ENCODE results near the gene UBE3A. TPM values are rescaled to one million over a fixed set of nuclear protein-coding genes. Genes with fewer than 3 reads are reported as not detected.

Gene UBE3A
- total and polyA plus RNA-seq, 2 donors (not counting 1 experiment from before 2014, with no cell fraction given), result 13.4 to 135 TPM

- H3K27ac ChIP-seq (ENCODE audit: low read length in 2 of 2), result no peak overlapping the region
- peaks cover 4% of the 10 kb centered on the region for H3K9me3 Mint-ChIP-seq (ENCODE audit: insufficient read depth)
- H3K4me1 ChIP-seq (ENCODE audit: control insufficient read depth in 2 of 2, insufficient read depth in 2 of 2, low read length in 2 of 2), result peaks cover 8 to 15% of the 10 kb centered on the region in 2 donors
- 100% methylated on average over 2 of the region's 2 CpGs for WGBS (ENCODE audit: insufficient coverage)
- H3K27me3 ChIP-seq (replicated peaks in 1 of 4; ENCODE audit: control extremely low read depth in 1 of 4, control insufficient read depth in 3 of 4, insufficient read depth in 4 of 4, low read length in 3 of 4), result no peaks in the 10 kb centered on the region
- no peak overlapping the region for H3K4me3 Mint-ChIP-seq
- H3K9ac ChIP-seq (ENCODE audit: low read length), result no peak overlapping the region
- no peaks in the 10 kb centered on the region for H3K27me3 Mint-ChIP-seq
- H3K4me3 ChIP-seq (ENCODE audit: control extremely low read depth in 1 of 5, extremely low read depth in 1 of 5, insufficient read depth in 1 of 5, low read depth in 2 of 5, low read length in 4 of 5), result no peak overlapping the region
- H3K27ac Mint-ChIP-seq, result no peak overlapping the region
- no peak for ATAC-seq (ENCODE audit: low read depth)
- H4K20me1 ChIP-seq (ENCODE audit: control insufficient read depth, insufficient read depth, low read length, poor library complexity, severe bottlenecking), result no peaks in the 10 kb centered on the region
- no peaks in the 10 kb centered on the region for H3K36me3 ChIP-seq (replicated peaks in 1 of 2; ENCODE audit: control extremely low read depth in 1 of 2, control insufficient read depth in 1 of 2, extremely low read depth in 1 of 2, insufficient read depth in 2 of 2, low read length in 1 of 2)
- intact Hi-C loops (cut with micrococcal nuclease), result no loop called here
- TF ChIP-seq CTCF (IDR thresholded peaks at IDR 0.05) (no peak), EZH2 (IDR thresholded peaks at IDR 0.05; ENCODE audit: borderline replicate concordance, insufficient read depth, low read depth, low read length, poor library complexity, severe bottlenecking) (no peak)
- H3K4me2 ChIP-seq (replicated peaks; ENCODE audit: low read depth, low read length, poor library complexity, severe bottlenecking), result no peak overlapping the region
- no peak overlapping the region for H2AFZ ChIP-seq (ENCODE audit: insufficient read depth, low read depth, low read length, poor library complexity, severe bottlenecking)
- POLR2A ChIA-PET, result no interaction called here
- H3K4me1 Mint-ChIP-seq, result peaks cover 21% of the 10 kb centered on the region
- no peak for DNase-seq
- CTCF ChIA-PET, result no interaction called here
- H3K79me2 ChIP-seq (ENCODE audit: control insufficient read depth, insufficient read depth, low read length), result no peaks in the 10 kb centered on the region
- H3K9me3 ChIP-seq (ENCODE audit: control extremely low read depth in 1 of 3, control insufficient read depth in 2 of 3, insufficient read depth in 1 of 3, low read length in 2 of 3), result no peaks in the 10 kb centered on the region
These were observed 107.4 kb downstream of the UBE3A start for GRCh38 chr15:25331404-25331803.

- ChIA-PET POLR2A (no interaction called here), CTCF (no interaction called here)
- Mint-ChIP-seq H3K27me3 (no peaks in the 10 kb centered on the region), H3K4me1 (peaks cover 21% of the 10 kb centered on the region), H3K9me3 (ENCODE audit: insufficient read depth) (no peaks in the 10 kb centered on the region), H3K27ac (no peak overlapping the region), H3K4me3 (no peak overlapping the region)
- peaks cover 8 to 15% of the 10 kb centered on the region in 2 donors for H3K4me1 ChIP-seq (ENCODE audit: control insufficient read depth in 2 of 2, insufficient read depth in 2 of 2, low read length in 2 of 2)
- H3K4me2 ChIP-seq (replicated peaks; ENCODE audit: low read depth, low read length, poor library complexity, severe bottlenecking), result no peak overlapping the region
- DNase-seq (peak; percentile 11), ATAC-seq (ENCODE audit: low read depth) (no peak)
- no peak overlapping the region for H3K27ac ChIP-seq (ENCODE audit: low read length in 2 of 2)
- H3K9me3 ChIP-seq (ENCODE audit: control extremely low read depth in 1 of 3, control insufficient read depth in 2 of 3, insufficient read depth in 1 of 3, low read length in 2 of 3), result no peaks in the 10 kb centered on the region
- no peak overlapping the region for H3K9ac ChIP-seq (ENCODE audit: low read length)
- H3K4me3 ChIP-seq (ENCODE audit: control extremely low read depth in 1 of 5, extremely low read depth in 1 of 5, insufficient read depth in 1 of 5, low read depth in 2 of 5, low read length in 4 of 5), result no peak overlapping the region
- H4K20me1 ChIP-seq (ENCODE audit: control insufficient read depth, insufficient read depth, low read length, poor library complexity, severe bottlenecking), result no peaks in the 10 kb centered on the region
- no peaks in the 10 kb centered on the region for H3K36me3 ChIP-seq (replicated peaks in 1 of 2; ENCODE audit: control extremely low read depth in 1 of 2, control insufficient read depth in 1 of 2, extremely low read depth in 1 of 2, insufficient read depth in 2 of 2, low read length in 1 of 2)
- no CpG with 5 or more reads among the region's 2 CpGs for WGBS (ENCODE audit: insufficient coverage)
- H2AFZ ChIP-seq (ENCODE audit: insufficient read depth, low read depth, low read length, poor library complexity, severe bottlenecking), result no peak overlapping the region
- TF ChIP-seq EZH2 (IDR thresholded peaks at IDR 0.05; ENCODE audit: borderline replicate concordance, insufficient read depth, low read depth, low read length, poor library complexity, severe bottlenecking), result no peak
- TF ChIP-seq CTCF (IDR thresholded peaks at IDR 0.05), result no peak
- intact Hi-C loops (cut with micrococcal nuclease), result no loop called here
- no peaks in the 10 kb centered on the region for H3K79me2 ChIP-seq (ENCODE audit: control insufficient read depth, insufficient read depth, low read length)
- H3K27me3 ChIP-seq (replicated peaks in 1 of 4; ENCODE audit: control extremely low read depth in 1 of 4, control insufficient read depth in 3 of 4, insufficient read depth in 4 of 4, low read length in 3 of 4), result no peaks in the 10 kb centered on the region
These were observed 109.1 kb downstream of the UBE3A start for GRCh38 chr15:25329696-25330095.
